ENCODE data around the gene PDLIM1.
"Not testable (repeated sequence)": the region's sequence is repeated elsewhere in the genome, so short reads cannot be mapped to it uniquely, and the experiment has no call there.

The PDLIM1 gene

GRCh38 chr10:95240096-95240495 lies 50.7 kb downstream of the PDLIM1 start:
- not testable (repeated sequence) for DNase-seq (ENCODE audit: low spot score)

- no peak for DNase-seq (ENCODE audit: low spot score)
Observed at GRCh38 chr10:95237376-95238170, 53.2 kb downstream of the PDLIM1 start.

- no peak for DNase-seq (ENCODE audit: low spot score)
Observed at GRCh38 chr10:95236068-95236903, 54.5 kb downstream of the PDLIM1 start.

GRCh38 chr10:95235676-95236067 lies 55.1 kb downstream of the PDLIM1 start:
- DNase-seq (ENCODE audit: low spot score), result no peak

GRCh38 chr10:95234951-95235350 lies 55.9 kb downstream of the PDLIM1 start:
- DNase-seq (ENCODE audit: low spot score), result no peak

GRCh38 chr10:95233377-95234034 lies 57.3 kb downstream of the PDLIM1 start:
- no peak for DNase-seq (ENCODE audit: low spot score)

GRCh38 chr10:95230677-95231586 lies 59.9 kb downstream of the PDLIM1 start:
- DNase-seq (ENCODE audit: low spot score), result peak; percentile 34

GRCh38 chr10:95229724-95230627 lies 60.8 kb downstream of the PDLIM1 start:
- no peak for DNase-seq (ENCODE audit: low spot score)

GRCh38 chr10:95228934-95229723 lies 61.7 kb downstream of the PDLIM1 start:
- DNase-seq (ENCODE audit: low spot score), result not testable (repeated sequence)

GRCh38 chr10:95225136-95225535 lies 65.7 kb downstream of the PDLIM1 start:
- DNase-seq (ENCODE audit: low spot score), result no peak

- no peak for DNase-seq (ENCODE audit: low spot score)
Observed at GRCh38 chr10:95221124-95221523, 69.7 kb downstream of the PDLIM1 start.

- DNase-seq (ENCODE audit: low spot score), result no peak
Observed at GRCh38 chr10:95220539-95220938, 70.3 kb downstream of the PDLIM1 start.

- DNase-seq (ENCODE audit: low spot score), result no peak
Observed at GRCh38 chr10:95217476-95217875, 73.3 kb downstream of the PDLIM1 start.

GRCh38 chr10:95214793-95215192 lies 76.0 kb downstream of the PDLIM1 start:
- DNase-seq (ENCODE audit: low spot score), result no peak

GRCh38 chr10:95214369-95214768 lies 76.4 kb downstream of the PDLIM1 start:
- DNase-seq (ENCODE audit: low spot score), result no peak

GRCh38 chr10:95211606-95212279 lies 79.1 kb downstream of the PDLIM1 start:
- DNase-seq (ENCODE audit: low spot score), result no peak

GRCh38 chr10:95209509-95210127 lies 81.2 kb downstream of the PDLIM1 start:
- DNase-seq (ENCODE audit: low spot score), result no peak

GRCh38 chr10:95208702-95209391 lies 82.0 kb downstream of the PDLIM1 start:
- DNase-seq (ENCODE audit: low spot score), result no peak
